Stimulated activated CD8-positive, alpha-beta memory T cell treated with anti-CD3 and anti-CD28 coated beads, Interleukin-12 subunit alpha, Interleukin-12 subunit beta, amount 100 ng/mL, for 24 hours (primary cell): ENCODE data around the gene BBX.
"Not testable (repeated sequence)": the region's sequence is repeated elsewhere in the genome, so short reads cannot be mapped to it uniquely, and the experiment has no call there.

Experiments
- DNase-seq: peaks from one replicate; pipeline ENCODE4 v3.0.0-alpha.2; 2020; ENCODE audit errors: extremely low read depth

The BBX gene

DNA sequence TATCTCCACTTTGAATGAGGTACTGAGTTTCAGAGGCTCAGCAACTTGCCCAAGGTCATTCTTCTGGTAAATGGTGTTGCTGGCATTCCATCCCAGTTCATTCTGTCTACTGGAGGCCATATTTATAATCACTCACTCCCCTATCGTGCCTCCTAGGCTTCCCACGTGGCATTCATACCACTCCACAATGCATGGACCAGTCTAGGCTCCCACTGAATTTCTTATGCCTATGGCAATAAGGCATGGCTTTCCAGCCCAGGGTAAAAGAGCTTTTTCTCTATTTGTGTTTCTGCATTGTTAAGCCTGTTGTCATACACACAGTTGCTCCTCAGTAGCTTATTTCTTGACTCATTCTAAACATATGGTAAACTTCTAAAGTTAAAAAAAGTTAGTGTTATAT, 19.9 kb downstream of the BBX start:
- DNase-seq, result no peak

DNA sequence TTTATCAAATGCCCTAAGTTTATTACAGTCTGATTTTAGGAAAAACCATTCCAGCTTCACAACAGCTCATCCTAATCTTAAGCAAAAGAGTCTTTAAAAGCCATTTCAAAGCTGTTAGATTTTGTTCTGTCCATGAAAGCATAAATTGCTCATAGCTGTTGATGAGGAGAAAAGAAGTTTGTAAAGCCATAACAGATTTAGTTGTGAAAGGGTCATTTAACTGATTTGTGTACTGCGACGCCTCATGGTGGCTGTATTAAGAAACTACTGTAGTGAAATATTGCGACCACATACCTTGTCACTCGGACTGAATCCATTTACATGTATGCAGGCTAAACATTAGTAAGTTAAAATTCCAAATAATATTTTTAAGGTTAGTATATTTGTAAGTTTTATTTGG, 20.9 kb downstream of the BBX start:
- DNase-seq, result no peak

DNA sequence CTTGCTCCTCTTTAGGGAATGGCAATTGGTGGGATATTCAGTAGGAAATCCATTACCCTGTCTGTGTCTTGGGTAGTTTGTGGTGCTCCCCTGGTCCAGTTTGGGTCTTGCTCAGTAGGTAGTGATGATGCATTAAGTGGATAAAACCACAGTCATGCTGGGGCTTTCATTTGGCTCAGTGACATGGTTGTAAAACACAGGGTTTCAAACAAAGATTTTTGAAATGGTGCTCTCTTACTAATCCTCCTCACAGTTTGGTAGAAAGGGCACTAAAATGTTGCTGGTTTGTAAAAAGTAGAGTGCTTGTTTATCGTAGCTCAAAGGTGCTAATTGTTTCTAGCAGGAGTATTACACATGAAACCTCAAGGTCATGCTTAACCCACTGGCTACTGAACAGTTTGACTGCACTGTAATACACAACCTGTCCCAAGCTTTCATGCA, 22.9 kb downstream of the BBX start:
- DNase-seq, result no peak

DNA sequence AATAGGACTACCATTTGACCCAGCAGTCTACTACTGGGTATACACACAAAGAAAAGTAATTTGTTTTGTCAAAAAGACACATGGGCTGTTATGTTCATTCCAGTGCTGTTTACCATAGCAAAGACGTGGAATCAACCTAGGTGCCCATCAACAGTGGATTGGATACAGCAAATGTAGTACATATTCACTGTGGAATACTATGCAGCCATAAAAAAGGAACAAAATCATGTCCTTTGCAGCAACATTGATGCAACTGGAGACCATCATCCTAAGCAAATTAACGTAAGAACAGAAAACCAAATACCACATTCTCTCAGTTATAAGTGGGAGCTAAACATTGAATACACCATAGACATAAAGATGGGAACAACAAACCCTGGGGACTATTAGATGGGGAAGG, 25.8 kb downstream of the BBX start:
- no peak for DNase-seq

DNA sequence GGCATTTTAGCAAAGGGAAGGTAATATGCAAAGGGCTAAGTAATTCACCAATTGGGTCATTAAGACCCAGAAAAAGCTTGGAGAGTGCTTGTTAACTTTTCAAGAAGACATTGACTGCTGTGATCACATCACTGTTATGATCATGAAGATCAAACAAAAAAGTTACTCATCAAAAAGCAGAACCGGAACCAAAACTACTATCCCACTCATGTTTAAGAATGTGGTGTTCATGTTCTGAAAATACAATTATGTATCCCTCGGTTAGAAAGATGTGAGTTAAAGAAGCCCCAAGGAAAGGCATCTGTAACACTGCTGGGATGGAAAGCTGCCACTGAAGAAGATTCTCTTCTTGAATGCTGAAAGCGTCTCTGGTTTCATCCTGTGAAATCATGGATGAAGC, 32.6 kb downstream of the BBX start:
- no peak for DNase-seq

DNA sequence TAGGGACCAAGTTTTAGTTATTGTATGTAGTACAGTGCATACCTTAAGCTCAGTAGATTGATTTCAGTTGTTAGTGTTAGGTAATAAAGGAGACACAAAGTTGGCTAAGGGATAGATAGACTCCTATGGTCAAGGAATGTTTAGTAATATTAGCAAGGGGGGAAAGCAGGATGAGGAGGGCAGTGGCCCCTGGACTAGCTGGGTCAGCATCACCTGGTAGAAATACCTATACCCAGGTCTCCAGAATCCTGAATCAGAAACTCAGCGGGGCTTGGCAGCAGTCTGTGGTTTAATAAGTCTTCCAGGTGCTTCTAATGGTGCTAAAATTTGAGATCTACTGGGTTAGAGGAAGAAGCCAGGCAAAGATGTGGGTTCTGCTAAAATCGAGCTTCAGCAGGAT, 35.0 kb downstream of the BBX start:
- no peak for DNase-seq

DNA sequence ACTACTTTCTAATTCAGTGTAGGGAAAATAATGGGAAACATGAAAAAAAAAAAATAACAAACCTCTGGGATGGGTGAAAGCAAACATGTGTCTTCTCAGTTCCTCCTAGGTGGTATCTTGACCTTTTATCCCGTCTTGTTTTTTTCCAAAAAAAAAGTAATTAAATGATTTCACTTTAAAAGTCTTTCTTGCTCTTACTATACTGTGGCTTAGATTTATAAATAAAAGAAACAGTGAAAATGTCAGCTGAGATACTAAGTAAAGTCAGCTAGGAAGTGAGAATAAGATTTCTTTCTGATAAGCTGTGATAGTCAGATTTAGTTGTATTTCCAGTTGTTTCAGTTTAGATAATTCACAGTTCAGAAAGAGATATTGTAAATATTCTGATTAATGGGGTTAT, 37.4 kb downstream of the BBX start:
- no peak for DNase-seq

DNA sequence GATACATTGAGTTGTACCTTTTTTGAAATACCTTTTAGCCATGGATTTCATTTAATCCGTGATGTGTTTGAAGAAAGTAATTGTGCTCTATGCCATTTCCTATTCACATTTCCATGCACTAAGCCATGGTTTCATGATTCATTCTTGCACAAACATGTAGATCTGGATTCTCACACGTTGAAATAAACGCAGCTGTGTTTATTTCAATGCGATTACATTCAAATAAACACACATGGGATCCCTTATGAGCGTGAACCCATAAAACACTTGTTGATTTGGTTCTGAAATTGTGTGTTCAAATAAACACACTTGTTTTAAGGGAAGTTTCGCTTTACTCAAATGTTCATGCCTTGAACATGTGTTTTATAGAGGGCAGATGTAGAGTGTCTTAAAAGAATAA, 39.2 kb downstream of the BBX start:
- no peak for DNase-seq

DNA sequence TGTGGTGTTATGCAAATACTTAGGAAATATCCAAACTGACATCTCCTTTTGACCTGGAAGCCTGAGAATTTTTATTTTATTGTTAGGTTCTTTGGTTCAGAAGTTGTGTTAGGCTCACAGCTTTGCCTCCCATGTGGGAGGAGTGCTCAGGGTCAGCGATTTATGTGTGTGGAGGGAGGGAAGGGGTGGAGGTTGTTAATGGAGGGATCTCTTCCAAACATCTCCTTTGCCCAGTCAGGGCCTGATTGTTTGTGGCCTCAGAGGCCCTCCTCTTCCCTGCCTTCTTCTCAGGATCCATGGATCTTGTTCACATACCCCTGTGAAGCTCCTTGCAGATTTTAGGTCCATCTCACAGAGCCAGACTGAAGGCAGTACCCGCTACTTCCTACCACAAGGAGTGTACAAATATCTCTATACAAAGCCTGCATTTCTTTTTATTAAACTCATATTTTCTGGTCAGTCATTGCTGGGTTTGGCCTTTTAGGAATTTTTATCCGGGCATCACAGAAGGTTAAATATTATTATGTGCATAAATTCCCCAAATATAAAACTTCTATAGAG, 40.3 kb downstream of the BBX start:
- DNase-seq, result no peak

DNA sequence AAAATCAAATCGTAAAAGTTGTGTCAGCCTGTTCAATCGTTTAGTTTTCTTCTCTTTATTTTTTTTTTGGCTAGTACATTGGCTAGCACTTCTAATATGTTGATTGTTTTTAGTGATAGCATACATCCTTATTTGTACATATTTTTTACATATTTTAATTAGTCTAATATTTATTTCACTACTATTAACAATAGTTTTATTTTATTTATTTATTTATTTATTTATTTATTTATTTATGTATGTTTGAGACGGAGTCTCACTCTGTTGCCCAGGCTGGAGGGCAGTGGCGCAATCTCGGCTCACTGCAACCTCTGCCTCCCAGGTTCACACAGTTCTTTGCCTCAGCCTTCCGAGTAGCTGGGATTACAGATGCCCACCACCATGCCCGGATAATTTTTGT, 42.5 kb downstream of the BBX start:
- not testable (repeated sequence) for DNase-seq

DNA sequence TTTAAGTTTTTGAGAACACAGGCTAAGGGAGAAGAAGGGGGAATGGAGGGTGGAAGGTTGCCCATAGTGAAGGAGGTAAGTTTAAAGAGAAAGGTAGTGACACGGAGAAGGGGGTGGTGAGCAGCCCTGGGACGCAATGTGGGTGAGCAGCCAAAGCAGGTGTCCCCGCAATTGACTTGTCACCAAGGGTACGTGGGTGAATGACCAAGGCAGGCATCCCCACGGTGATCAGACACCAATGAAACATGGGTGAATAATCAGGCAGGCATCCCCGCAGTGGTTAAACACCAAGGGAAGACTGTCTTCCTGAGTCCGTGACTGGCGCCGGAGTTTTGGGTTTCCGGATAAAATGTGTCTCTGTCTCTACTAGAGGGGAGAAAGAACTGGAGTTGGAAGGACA, 48.3 kb downstream of the BBX start:
- DNase-seq, result not testable (repeated sequence)

DNA sequence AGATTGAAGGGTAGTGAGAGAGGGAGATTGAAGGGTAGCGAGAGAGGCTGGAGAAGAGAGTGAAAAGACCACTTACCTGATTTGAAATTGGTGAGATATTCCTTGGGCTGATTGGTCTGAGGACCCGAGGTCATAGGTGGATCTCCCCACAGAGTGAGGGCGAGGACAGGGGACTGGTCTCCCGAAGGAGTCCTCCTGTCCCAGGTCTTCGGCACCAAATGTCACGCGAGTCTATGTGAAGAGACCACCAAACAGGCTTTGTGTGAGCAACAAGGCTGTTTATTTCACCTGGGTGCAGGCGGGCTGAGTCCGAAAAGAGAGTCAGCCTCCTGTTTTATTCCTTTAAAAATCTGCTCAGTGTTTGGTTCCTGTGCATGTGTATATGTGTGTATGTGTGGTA, 48.7 kb downstream of the BBX start:
- DNase-seq, result not testable (repeated sequence)

DNA sequence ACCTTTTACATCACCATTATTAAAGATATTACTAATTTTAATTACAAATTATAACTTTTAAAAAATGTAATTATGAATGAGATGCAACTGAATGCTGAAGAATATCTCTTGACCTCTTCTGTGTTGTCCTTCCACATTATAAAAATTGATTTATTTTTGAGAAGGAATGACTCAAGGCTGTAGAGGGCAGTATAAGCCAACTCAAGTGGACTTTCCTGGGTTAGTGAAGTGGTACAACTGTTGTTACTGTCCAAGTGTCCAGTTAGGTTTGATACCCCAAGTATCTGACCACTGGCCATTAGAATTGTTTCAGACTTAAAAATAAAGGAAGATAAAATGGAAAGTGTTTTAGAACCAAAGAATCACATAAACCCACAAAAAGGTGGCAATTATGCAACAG, 51.9 kb downstream of the BBX start:
- DNase-seq, result no peak

DNA sequence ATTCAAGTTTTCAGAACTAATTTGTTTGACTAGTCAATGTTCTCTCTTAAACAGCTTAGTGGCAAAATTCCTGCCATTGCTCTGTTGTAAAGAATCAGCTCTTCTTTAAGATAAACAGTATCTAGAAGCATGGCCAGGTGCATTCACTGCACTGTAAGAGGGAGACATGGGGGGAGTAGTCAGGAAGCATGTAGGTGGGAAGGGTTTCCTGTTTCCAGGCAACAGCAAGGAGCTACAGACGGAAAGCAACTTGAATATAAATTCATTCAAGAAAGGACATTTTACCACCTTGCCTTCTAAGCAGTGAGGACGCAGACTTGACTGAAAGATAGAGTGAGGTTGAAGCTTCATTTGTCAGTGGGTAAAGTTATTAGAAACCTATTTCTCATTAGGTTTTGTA, 55.3 kb downstream of the BBX start:
- no peak for DNase-seq

DNA sequence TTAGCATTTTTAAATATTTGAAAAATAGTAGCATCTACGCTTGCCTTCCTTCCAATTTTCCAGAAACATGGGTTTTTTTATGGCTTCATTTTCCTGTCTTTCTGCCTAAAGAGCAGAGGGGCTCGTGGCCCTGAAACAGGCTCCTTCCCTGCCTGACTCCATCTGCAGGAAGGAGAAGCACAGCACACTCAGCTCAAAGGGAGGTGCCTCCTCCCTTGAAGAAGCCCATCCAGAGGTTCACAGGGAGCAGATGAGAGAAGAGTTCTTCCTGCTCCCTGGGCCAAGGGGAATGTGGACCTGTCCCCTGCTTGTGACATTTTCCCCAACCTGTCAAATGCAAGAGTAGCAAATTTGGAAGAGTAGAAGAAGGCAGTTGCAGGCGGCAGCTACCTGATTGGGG, 55.8 kb downstream of the BBX start:
- no peak for DNase-seq

DNA sequence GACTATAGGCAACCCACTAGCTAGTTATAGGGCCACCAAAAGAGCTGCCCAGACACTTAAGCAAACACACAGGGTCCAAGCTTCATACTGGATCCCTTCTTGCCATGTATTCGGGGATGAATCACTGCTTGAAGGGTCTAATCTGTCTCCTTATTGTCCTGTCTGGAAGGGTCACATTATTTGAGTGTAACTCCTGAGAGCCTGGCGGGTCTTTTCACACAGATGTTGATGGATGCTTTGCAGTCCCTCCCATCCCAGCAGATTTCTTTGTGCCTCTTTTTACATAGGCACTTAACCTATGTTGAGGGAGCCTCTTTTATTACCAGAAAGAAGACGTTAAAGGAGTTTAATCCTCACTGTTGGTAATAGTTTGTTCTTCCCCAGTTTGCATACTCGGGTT, 56.6 kb downstream of the BBX start:
- DNase-seq, result no peak

DNA sequence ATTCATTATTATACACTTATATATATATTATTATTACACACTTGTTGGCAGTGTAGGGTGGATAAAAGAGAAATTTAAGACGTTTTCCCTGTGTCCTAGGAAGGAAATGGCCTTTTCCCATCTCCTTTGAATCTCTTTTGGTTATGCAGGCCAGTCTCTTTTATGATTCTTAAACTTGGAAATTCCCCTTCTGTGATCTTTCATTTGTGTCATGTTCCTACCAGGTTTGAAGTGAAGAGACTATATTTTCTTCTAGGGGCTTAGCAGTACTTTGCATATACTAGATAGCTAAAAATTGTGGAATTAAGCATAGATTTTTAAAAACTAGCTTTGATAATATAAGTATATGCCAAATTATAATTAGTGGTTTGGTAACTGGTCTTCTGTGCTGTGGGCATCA, 58.5 kb downstream of the BBX start:
- no peak for DNase-seq

DNA sequence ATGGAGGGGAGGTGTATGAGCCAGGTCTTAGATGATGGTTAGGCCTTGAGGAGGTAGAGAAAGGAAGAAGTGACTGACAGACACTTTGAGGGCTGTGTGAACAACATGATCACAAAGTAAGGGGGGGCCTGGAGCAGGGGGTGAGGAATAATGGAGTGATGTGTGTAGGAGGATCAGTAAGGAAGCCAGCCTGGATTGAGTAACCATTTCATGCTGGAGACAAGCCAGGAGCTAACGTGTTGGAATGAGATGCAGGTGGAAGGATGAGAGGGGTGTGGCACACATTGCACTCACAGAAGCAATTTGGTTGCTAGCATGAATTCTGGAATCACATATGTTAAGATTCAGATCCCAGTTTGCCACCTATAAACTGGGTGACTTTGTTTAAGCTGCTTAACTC, 65.5 kb downstream of the BBX start:
- no peak for DNase-seq

DNA sequence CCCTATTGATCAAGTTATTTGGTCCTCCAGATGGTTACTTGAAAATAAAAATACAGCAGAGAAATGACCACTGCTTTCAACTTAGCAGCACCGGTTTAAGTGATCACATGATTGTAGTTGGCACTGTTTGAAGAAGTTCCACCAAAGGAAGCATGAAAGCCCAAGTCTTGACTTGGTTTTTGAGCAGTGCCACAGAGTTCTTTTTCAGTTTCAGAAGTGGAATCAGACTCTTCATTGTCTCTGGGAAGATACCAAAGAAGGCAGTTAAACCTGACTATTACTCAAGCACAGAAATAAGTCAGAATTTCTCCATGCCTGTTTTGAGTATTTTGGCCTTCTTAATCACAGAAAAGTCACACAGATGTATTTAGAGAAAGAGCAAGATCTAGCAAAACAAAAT, 66.7 kb downstream of the BBX start:
- no peak for DNase-seq

DNA sequence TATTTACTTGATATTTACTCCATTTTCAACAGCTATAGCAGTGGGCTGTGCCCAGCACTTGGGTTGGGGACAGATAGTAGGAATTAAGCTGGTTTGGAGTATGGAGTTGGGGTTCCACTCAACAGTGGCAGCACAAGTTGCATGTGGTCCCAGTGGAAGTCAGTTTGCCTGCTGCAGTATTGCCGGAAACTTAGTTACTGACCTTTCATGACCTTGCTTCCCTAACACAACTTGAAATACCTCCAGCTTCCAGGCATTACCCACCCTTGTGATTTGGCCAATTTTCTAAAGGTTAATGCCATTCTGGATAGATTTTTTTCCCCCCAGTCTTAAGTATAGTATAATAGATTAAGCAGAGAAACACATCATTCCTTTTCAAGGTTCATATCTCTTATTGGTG, 68.0 kb downstream of the BBX start:
- no peak for DNase-seq

DNA sequence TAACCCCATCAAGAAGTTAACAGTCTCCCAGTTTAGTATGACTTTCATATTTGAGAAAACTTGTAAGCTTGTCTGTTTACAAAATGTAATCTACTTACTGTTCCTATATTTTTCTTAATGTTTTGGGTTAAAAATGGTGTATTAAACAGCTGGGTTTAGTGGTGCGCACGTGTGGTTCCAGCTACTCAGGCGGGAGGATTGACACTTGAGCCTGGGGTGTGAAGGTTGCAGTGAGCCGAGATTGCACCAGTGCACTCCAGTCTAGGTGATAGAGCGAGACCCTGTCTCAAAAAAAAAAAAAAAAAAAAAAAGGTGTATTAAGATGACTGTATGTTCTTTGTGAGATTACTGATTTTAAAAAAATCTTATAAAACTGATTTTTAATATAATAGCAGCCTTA, 69.3 kb downstream of the BBX start:
- no peak for DNase-seq

DNA sequence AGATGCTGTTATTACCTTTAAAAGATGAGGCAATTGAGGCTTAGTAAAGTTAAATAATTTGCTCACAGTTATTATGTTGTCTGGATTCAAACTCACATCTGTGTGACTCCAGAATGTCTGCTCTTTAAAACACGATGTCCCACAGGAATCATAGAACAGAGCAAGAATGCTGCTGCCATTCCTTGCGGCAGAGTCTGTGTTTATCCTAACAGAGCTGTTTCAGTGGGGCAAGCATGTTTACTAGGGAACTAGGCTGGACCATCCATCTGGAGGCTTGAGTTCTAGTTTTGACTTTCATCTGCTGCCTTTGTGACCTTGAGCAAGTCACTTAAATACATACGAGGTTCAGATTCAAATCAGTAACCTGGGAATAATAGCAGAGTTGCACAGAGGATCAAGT, 72.1 kb downstream of the BBX start:
- no peak for DNase-seq

DNA sequence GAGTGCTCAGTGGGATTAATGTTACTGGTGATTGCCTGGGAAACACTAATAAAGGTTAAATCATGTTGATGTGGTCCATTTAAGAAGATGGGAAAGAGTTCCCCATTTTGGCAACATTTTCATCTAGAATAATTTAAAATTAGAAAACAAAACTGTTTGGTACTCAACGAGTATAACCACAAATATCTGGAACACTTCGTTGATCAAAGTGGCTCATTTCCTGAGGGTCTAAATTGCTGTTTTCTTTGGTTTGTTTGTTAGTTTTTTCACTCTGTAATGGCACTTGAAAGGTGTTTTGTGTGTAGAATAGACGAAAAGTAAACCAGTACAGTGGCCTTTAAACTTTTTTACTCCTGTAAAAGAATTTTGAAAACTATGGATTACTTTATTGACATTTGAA, 73.9 kb downstream of the BBX start:
- no peak for DNase-seq

DNA sequence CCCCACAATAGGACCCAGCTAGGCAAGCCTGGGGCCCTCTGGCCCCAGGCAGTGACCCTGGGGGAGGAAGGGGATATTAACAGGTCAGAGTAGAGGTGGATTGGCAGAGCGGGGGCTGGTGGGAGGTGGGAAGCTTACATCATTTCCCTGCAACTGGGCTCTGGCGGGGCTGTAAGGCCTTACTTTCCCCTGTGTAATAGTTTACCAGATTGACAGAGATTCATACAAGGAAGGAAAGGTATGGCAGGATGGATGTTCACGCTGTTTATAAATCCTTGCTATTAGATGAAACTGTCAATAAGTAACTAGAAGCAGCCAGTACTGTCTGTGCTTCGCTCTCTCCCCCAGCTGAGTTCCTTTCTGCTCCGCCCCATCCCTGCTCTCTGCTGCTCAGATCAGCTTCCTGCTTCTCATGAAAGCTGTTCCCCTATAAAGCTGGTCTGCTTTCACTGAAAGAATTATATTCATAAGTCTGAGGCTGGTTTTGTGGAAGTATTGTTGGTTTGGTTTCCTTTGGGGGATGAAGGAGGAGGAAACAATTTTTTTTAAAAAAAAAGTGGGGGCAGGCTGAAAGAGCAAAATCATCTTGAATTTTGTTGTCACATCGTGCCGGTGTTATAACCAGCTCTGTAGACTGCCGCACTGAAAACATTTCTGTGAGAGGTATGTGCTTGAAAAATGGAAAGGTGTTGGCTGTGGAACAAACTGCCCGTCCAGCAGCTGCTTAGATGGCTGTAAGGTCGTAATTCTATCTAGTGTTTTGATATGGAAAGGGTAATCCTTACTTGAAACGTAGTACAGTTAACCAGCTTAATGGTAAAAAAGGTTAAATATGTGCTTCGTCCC, 76.4 kb downstream of the BBX start:
- DNase-seq, result no peak
